ENCODE measurements around the gene NECAB3.

DNA sequence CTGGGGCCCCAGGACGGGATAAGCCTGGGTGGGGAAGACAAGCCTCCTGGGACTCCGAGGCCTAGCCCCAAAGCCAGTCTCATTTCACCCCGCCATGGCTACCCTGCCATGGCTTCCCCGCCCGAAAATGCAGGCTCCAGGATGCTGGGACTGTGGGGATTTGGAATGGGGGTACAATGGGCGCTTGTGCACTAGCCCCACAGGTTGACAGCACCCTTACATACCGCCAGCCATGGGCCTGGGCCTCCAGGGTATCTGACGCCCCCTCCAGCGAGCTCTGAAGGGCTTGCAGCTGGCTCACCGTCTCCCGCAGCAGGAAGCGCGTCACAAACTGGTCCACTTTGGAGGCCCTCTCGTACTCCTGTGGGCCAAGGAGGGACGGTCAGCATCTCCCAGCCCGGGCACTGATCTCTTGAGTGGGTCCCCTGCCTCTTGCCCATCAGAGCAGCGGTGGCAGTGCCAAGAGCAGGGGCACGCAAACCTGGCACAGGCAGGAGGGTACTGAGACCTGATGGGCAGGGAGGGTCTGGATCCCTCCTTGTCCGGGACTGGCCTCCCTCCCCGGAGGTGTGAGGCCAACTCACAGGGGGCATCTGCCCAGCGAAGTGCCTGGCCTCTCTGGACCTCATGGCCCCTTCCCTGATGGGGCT lies 14.1 kb downstream of the NECAB3 start:
- TF ChIP-seq, protein P1, sequence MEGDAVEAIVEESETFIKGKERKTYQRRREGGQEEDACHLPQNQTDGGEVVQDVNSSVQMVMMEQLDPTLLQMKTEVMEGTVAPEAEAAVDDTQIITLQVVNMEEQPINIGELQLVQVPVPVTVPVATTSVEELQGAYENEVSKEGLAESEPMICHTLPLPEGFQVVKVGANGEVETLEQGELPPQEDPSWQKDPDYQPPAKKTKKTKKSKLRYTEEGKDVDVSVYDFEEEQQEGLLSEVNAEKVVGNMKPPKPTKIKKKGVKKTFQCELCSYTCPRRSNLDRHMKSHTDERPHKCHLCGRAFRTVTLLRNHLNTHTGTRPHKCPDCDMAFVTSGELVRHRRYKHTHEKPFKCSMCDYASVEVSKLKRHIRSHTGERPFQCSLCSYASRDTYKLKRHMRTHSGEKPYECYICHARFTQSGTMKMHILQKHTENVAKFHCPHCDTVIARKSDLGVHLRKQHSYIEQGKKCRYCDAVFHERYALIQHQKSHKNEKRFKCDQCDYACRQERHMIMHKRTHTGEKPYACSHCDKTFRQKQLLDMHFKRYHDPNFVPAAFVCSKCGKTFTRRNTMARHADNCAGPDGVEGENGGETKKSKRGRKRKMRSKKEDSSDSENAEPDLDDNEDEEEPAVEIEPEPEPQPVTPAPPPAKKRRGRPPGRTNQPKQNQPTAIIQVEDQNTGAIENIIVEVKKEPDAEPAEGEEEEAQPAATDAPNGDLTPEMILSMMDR (IDR thresholded peaks at IDR 0.05), result no peak
- no peak for TF ChIP-seq EZH2 (IDR thresholded peaks at IDR 0.05; ENCODE audit: borderline replicate concordance, insufficient read depth, low read depth, low read length, poor library complexity, severe bottlenecking)

Data from B cell (primary cell).